HG03575 (cell line): ENCODE measurements around the gene WBP2.

Source experiments
- ATAC-seq: cut with Tn5 transposase; IDR thresholded peaks from one replicate; pipeline ENCODE4 v1.9.1; 2021; ENCODE audit not compliant: unreplicated experiment, insufficient number of reproducible peaks, low FRiP score; ENCODE audit errors: extremely low read depth

WBP2 gene

DNA sequence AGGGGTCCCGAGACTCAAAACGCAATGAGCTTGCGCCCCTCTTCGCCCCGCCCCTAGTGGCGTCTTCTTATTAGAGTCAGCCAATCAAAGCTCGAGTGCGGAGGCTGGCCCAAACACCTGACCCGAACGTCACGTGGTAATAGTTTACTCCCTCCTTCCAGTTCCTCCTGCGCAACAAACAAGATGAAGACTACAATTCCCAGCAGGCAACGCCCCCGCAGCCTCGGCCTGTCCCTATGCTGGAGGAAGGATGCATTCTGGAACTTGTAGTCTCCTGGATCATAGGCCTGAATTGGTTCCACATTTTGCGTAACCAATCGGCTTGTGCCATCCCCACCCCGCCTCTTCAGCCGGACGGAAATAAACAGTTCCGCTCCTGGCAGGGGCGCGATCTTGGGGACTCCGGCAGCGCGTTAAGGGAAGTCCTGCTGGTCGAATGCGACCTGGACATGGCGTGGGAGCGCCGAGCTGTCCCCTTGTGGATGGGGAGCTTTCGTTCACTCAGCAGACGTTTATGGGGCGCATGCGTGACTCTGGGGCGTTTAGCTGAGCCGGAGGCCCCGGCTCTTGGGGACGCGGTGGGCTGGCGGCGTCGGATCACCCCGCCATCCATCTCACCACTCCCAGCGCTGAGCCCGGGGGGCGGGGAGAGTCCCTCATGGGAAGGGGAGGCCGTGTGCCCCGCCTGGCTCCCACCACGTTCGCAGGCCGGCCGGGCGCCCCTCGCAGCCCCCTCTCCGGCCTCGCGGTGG lies at the start of gene WBP2:
Gene WBP2, minus strand, starts transcription at position 26 of the 752 bp plus-strand sequence. CDS start 38 bp downstream, outside the sequence.
- ATAC-seq, result peak; percentile 81

DNA sequence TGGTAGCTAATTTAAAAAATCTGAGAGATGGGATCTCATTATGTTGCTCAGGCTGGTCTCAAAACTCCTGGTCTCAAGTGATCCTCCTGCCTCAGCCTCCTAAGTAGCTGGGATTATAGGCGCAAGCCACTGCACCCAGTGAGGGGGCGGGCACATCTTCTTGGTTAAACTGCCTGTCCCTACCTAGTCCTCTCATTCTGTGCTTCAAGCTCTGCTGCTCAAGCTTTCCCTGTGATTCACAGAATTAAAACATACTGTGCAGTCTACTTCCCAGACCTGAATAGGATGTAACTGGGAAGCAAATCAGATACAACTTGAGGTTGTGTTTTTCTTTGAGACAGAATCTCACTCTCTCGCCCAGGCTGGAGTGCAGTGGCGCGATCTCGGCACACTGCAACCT lies 47.3 kb upstream of the WBP2 start:
- ATAC-seq, result no peak

DNA sequence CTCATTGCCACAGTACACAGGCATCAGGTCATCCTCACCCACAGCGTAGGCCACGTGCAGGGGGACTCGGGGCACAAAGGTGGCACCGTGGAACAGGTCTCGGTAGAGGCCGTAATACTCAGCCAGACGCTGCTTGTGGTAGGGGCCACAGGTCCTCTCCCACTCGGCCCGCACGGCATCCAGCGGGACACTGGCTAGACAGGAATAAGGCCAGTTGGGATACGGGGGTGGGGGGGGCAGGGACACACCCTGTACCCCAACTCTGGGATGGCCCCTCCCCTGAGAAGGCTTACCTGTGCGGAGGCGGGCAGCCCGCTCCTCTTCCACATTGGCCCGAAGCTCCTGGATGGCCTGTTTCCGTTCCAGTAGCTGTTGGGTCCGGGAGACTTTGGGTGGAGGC lies 46.6 kb upstream of the WBP2 start:
- no peak for ATAC-seq

DNA sequence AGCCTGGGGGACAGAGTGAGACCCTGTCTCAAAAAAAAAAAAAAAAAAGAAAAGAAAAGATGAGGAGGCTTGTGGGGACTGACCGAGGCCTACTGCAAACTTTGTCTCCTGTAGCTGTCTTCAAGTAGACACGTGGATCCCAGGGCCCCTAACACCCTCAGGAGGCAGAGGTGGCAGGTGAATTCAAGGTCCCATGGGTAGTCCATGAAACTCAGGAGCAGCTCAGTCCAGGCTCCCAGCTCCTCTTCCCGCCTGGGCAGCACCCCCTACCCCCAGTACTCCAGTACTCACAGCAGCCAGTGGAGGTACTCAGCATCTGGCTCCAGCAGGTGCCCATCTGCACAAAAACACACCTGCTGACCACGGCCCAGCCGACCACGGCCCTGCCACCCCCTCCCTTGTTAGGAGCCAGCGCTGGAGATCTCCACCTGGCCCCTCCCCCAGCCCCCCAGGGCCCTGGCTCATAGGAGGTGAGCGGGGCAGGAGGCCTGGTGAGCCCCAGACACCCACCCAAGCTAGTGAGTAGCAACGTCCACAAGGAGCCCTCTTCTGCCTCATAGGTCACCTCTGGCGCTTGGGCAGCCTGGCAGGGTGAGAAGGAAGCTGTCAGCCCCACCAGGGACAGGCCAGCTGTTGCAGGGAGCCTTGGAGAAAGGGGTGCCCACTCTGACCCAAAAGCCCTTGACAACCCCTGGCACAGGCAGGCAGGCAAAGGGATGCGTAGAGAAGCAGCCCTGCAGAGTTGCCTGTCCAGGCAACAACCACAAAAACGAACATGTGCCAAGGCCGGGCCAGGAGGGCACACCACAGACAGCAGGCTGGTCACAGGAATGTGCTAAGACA lies 45.8 kb upstream of the WBP2 start:
- ATAC-seq, result no peak

DNA sequence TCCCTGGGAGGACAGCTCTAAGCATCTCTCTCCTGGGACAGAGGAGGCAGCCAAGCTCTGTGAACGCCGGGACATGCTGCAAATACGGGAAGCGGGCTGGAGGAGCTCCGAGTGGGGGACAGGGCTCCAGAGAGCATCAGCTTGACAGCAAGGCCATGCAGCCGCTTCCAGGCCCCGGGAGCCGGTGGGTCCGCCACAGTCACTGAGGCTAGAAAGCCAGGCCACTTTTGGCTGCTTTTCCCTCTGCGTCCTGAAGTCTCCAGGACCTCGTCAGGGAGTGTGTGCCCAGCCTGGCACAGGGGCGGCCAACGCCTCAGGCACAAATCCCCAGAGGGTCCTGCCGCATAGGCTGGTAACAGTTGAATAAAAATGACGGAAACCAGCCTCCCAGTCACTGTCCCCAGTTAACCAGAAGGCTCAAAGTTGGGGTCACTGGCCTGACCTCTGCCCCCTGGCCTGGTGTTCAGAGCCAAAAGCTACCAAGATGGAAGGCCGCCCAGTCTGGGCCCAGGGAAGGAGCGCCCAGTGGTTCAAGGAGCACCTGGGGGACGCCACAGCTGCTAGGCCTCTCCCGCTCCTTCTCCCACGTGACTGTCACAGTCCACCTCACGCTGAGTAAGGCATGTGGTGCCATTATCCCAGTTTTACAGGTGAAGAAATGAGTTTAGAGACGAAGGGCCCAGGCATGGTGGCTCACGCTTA lies 44.8 kb upstream of the WBP2 start:
- ATAC-seq, result no peak

DNA sequence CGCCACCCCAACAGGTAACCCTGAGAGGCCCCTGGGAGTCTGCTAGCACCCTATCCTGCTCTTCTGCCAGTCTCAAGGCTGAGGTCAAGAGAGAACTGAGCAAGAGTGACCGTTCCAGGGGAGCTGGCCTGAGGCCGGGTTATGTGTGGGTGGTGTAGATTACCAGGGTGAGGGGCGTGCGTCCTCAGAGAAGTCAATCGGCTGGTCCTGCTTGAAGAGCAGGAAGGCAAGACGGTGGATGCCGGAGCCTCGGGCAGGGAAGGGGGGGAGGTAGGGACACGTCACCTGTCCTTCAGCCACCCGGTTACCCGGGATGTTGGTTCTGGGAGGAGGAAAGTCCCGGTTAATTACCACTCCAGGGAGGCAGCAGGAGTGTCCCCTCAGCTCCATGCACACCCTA lies 44.2 kb upstream of the WBP2 start:
- no peak for ATAC-seq

DNA sequence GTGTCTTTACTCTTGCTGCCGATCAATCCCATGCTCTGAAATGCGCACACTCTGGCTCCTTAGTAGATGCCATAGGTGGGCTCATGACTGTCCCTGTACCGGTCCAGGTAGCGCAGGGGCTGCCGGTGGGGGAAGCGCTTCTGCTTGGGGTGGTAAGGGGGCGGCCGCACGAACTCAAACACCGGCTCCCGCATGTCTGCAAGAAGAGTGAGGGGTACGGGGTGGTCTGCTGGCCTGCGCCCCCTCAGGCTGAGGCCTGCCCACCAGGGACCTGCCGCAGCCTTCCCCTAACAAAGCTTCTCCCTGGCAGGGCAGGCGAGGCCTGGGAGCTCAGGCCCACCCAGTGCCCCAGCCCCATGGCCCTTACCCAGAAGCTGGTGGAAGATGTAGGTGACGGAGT lies 43.7 kb upstream of the WBP2 start:
- ATAC-seq, result no peak

DNA sequence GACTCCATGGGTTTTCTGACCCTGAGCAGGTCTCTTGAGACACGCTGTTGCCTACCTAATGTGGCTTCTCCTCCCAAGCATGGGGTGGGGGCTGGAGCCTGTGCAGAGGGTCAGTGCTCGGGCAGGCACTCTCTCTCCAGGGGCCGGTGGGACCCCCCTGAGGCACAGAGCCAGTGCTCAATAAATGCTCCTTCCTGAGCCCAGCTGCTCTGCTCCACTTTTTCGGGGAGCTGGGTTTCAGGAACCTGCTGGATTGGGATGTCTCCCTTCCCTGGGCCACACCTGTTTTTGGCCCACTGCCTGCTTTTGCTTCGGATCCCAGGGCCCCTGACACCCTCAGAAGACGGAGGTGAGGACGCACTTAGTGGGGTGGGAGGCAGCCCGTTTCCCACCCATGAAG lies 42.9 kb upstream of the WBP2 start:
- ATAC-seq, result no peak

DNA sequence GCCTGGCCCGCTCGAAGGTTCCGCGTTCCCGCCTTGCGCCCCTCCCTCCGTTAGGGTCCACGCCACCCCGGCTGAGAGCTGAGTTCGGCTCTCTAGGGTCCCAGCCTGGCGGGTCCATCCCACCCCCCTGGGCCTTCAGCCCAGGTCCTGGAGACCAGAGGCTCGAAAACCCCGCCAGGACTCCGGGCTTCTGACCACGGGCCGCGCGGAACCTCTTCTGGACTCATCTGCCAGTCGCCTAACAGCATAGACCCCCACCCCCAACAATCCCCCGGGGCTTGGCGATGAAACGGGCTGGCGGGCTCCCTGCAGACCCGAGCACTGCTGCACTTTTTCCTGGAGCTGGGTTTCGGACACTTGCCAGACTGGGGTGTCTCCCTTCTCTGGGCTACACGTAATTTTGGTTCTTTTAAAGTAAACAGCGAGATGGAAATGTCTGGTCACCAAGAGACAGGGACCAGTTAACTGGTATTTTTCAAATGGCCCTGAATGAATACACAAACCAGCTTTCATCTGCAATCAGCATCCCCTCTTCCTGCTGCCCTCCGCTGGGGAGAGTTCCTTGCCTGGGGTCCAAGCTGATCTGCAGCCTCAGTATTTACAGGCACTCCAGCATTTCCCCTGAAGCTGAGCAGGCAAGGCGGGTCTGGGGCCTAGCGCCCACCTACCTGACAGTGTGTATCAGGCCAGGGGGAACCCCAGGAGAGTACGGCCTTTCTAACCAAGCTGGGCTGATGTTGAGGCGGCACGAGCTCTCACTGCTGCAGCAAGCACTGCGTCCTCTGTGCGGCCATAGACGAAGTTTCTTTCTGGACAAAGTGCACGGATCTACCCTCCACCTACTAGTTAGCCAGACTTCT lies 42.3 kb upstream of the WBP2 start:
- ATAC-seq, result no peak

DNA sequence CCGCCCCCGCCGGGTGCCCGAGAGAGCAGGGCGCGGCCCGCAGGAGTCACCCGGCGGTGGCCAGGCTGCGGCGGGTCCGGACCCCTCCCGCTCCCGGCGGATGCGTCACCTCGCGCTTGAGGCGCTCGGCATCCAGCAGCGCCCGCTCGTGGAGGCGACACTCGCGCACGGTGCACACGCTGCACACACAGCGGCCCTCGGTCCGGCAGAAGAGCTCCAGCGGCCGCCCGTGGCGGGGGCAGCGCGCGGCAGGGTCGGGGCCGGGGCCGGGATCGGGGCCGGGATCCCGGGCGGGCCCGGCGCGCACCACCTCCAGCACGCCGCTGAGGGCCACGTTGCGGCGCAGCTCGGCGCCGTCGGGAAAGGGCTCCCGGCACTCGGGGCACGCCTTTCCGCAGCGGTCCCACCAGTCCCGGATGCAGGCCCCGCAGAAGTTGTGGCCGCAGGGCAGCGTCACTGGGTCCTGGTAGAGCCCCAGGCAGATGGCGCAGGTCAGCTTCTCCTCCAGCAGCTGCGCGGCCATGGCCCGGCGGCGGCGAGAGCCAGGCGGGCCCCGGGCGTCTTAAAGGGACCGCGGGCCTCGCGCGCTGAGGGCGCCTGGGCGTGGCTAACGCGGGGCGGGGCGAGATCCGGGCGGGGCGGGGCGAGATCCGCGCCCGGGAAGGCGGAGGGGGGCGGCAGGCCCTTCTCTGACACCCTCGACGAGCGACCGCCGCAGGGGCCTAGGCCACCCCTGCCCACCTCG lies 41.5 kb upstream of the WBP2 start, which contains the start of gene TRIM65:
Gene TRIM65, minus strand, starts transcription at position 537 of the 745 bp plus-strand sequence. Its CDS starts 14 bp downstream, at position 523.
- no peak for ATAC-seq

DNA sequence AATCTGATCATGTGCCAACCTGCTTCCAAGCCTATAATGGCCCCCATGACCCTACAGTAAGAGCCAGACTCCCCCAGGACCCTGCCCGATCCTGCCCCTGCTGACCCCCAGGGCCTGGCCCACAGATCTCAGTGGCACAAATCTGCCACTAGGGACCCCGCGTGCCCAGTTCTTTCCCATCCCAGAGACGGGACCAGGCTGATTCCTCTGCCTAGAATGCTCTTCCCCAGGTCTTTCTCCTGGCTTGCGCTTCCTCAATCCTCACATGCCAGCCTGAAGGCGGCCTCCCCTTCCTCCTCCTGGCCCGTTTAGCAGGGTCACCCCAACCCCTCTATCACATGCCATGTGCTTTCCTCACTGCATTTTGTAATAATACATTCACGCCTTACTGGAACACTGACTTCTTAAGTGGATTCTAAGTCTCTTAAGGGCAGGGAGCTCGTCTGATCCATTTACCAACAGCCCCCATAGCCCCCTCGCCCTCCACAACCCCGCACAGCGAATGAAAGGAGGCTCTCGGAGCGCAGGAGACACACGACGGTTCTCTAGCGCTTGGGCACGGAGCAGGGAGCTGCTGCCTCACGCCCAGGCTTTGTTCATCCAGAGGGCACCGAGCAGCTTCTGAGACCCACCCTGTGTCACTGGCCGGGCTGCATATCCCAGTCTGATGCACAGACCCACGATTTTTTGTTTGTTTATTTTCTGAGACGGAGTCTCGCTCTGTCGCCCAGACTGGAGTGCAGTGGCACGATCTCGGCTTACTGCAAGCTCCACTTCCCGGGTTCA lies 40.4 kb upstream of the WBP2 start:
- ATAC-seq, result no peak

DNA sequence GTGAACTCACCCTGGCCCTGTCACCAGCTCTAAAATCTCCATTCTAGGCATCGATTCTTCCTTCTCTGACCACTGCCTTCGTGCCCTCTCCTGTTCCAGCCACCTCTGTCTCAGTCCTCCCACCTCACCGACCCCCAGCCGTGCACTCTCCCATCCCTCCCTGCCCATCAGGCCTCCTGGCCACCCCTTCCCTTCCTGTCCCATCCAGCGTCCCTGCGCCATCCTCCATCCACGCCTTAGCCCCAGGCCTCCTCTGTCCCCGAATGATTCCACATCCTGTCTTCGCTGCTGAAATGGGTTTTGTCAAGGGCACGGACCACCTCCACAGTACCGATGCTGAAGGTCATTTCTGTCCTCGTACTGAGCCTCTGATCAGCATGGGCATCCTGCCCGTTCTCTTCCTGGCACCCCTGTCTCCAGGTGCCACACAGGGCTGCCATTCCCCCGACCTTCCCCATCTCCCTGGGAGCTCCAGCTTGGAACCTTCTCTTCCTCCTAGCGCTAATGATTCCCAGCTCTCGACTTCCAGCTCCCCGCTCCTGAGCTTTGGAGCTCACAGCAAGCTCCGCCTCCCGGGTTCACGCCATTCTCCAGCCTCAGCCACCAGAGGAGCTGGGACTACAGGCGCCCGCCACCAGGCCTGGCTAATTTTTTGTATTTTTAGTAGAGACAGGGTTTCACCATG lies 39.1 kb upstream of the WBP2 start:
- no peak for ATAC-seq

DNA sequence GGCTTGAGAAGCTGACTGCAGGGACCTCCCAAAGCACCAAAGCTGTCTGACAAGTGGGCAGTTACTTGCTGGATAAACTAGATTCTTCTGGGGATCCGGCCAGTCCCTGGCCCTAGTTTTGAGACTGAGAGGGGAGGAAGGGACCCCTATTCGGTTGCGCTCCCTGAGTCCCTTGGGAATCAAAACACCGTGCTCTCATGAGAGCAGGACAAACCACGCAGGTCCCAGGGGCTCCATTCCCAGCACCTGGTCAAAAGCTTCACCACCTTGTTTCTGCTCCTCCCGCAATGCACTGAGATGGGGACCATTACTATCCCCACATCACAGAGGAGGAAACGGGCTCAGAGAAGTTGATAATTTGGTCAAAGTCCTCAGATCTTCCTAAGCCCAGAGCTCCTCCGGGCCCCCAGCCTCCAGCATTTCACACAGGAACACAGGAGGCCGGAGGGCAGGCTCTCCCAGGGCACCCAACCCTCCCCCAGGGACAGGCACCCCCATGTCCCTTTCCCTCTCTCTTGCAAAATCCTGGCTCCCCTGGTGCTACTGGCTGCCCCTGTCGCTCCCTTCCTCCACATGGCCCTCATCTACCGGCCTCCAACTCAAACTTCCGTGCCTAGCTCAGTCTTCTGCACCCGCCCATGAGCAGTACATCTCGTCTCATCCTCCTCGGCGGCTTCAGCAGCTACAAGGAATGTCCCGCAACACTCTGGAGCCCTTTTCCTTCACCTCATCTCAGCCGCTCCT lies 38.3 kb upstream of the WBP2 start:
- ATAC-seq, result no peak

DNA sequence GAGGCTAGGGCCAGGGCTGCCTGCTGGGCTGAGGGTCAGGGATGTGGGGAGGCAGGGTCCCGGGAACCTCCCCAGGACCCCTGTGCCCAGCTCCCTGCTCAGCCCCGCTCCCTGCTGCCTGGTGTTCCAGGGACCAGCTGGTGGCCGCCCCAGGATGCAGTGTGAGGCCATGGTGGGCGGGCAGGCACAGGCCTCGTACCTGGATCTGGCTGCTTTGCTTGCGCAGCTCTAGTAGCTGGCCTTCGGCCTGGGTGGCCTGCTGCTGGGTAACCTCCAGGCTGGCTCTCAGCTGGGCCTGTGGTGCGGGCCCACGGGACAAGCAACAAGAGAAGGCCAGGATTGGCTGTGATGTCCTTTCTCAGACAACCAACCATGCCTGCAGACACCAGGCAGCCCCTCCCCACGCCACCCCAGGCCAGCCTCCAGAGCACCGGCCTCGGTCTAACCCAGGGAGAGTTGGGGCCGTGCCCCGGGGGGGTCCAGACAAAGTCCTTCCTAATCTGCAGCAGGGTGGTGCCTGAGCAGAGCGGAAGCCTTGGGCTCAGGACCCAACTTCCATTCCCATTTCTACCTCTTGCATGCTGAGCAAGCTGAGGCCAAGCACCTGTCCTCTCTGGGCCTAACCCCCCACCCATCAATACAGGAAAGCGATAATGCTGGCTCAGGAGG lies 37.6 kb upstream of the WBP2 start:
- ATAC-seq, result no peak

DNA sequence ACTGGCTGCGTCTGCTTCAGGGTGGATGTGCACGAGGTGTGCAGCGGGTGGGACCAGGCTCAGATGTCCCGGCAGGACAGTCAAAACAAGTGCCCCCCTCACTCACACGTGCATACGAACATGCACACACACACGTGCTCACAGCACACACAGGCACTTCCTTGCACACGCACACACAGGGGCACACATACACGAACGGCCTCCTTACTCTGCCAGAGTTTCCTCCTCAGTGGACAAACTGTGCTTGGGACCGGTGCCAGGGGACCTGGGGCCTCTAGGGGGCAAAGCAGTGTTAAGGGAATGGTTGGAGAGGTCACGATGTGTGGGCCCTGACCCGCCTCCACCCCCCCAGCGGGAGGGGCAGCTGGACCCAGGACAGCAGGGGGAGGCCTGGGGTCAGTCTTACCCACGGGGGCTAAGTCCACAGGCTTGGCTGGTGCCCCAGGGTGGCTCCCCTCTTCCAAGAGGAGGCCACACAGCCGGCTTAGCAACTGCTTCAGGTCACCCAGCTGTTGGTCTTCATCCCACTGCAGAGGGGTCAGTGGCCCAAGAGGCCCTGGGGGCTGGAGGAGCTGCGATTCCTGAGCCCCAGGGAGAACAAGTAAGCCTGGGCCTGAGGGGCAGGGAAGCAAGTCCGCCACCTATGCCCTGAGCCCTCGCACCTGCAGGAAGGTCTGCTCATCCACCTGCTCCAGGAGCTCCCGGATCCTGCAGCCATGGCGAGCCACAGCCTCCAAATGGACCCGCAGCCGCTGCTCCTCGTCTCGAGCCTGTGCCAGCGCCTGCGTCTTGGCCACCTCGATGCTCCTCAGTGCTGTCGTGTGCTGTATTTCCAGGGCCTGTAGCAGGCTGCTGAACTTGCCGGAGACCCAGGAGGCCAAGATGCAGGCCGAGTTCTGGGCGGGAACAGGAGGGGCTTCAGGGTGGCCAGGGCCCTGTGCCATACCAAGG lies 36.7 kb upstream of the WBP2 start:
- no peak for ATAC-seq
